Motor neuron (in vitro differentiated cells): ENCODE measurements around the gene PHLDA1. TPM values are rescaled to one million over a fixed set of nuclear protein-coding genes. Genes with fewer than 3 reads are reported as not detected.

Source experiments
- ATAC-seq, 8 experiments: fragments of 200-7000 bp; cut with Tn5 transposase; replicated peaks in 6 of 8; 2 replicates each; pipeline ENCODE4 v1.8.0; 2021; ENCODE audit warnings: mild to moderate bottlenecking in 8 of 8, moderate library complexity in 8 of 8
- H3K27ac ChIP-seq, 2 donors: fragments of 250-450 bp; sonication (Bioruptor Pico); 2 replicates each; pipeline ENCODE4 v1.9.0; 2021; ENCODE audit warnings: antibody characterized with exemption in 2 of 2, mild to moderate bottlenecking in 2 of 2, moderate library complexity in 1 of 2
- H3K4me1 ChIP-seq, 2 donors: fragments of 250-450 bp; sonication (Bioruptor Pico); replicated peaks in 1 of 2; 2 replicates each; pipeline ENCODE4 v1.6.1; 2021; ENCODE audit warnings: antibody characterized with exemption in 2 of 2, mild to moderate bottlenecking in 2 of 2, moderate library complexity in 1 of 2
- H3K4me3 ChIP-seq, 5 donors: fragments of 250-450 bp; sonication (Bioruptor Pico); 2 replicates each; pipeline ENCODE4 v1.9.0; 2021; ENCODE audit warnings: antibody characterized with exemption in 5 of 5, mild to moderate bottlenecking in 5 of 5, moderate library complexity in 4 of 5
- WGBS, 10 experiments: fragments of 450-650 bp; shearing (Covaris generic); methylation state at CpG; one replicate each; pipeline ENCODE4 v1.0.0; 2022; 5-methylcytosine and 5-hydroxymethylcytosine counted together
- in situ Hi-C, 9 experiments: fragments of 400-800 bp; cut with MboI; loops; one replicate each; pipeline ENCODE4 v1.15.0; 2021; ENCODE audit warnings: low sequenced_read_pairs in 9 of 9, low pct_unique_long_range_greater_than_20kb in 2 of 9; ENCODE audit not compliant: unreplicated experiment in 9 of 9
- total RNA-seq, 8 experiments: library from RNA; unstranded; fragments of 300-600 nt; gene quantifications; 2 replicates each; pipeline versions ENCODE4 v1.2.3 to v1.2.4, GENCODE V29; 2022

PHLDA1 gene
- total RNA-seq, 8 experiments from 2014 or later: 2.7 to 69.4 (median 16.5) TPM

DNA sequence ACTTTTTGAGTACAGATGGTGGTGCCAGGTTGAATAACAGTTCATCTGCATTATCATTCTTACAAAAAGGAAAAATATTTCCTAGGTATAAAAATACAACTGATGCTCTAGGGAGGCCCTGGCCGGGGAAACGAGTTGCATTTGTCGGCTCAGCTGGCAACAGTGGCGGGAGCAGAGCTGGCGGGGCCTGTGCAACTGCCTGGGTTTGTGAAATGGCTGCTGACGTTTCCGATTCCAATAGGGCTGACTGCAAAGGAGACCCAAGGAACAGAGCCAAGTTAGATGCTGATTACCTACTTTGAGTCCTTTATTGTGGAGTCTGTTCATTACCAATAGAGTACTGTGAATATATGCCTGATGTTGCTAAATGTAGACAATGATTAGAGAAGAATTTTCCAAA lies 25.8 kb upstream of the PHLDA1 start:
- Histone ChIP-seq H3K4me1 (no peaks in the 10 kb centered on the region), H3K4me3 (no peak overlapping the region), H3K27ac (no peak overlapping the region)
- no peak for ATAC-seq
- 93 to 100% (median 98%) methylated on average over 2 to 7 of the region's 7 CpGs; no CpG with 5 or more reads in 2 of the 10 experiments for WGBS, 10 experiments
- in situ Hi-C loops: loop anchor here in 2 of 9 experiments (25.0 kb wide), 2 partner anchors 280 to 405 kb away; partner anchors contain the start of gene BBS10 (in 1 of the 2)

DNA sequence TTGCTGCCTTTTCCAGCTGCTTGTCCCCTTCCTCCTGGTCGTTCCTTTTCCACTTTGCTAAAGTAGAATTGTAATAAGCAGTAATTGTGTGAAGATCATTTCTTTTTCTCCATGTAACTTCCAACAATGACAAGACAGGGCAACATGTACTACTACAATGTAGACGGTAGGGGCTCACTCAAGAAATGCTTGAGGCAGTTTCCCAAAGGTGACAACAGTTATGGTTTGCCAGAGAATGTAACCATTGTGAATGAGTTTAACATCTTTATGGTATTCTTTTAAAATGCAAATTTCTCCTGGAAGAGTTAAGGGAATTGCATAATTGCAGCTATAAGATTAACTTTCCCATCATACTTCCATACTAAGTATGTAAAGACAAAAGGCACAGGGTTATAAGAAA lies 23.8 kb upstream of the PHLDA1 start:
- no peak overlapping the region for H3K4me3 ChIP-seq
- H3K4me1 ChIP-seq: no peaks in the 10 kb centered on the region
- no peak overlapping the region for H3K27ac ChIP-seq
- in situ Hi-C loops: loop anchor here in 2 of 9 experiments (25.0 kb wide), 2 partner anchors 282 to 407 kb away; partner anchors contain the start of gene BBS10 (in 1 of the 2)
- peak in 2 of 8 experiments; percentile 23 to 87 for ATAC-seq
- 30 to 100% (median 57%) methylated on average over 1 to 2 of the region's 2 CpGs for WGBS, 10 experiments

DNA sequence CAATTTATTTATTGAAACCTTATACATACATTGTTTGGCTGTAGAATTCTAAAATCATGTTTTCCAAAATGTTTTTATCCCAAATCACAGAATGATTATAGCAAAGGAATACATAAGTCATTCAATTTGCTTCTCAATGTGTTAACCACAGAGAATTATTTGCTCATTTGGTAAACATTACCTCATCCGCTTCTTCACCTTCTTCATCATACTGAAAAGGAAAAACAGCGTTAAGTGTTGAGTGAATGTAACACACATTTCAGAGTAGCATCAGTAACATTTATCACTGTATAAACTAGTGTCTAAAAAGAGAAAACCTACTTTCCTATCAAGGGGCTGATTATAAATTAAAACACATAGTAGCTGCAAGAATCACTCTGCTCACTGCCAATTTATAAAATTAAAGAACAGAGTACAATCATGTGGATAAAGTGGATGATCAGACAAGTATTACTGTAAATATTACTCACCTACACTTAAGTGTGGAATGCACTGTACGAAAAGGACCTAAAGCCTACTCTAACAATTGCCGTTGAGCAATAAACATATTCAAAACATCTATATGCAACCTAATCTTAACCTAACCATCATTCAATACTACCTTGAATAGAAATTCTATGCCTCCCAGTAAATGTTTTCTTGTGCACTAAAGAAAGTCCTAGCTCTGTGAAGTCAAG lies 18.1 kb upstream of the PHLDA1 start:
- no peak for ATAC-seq
- Histone ChIP-seq H3K4me1 (no peaks in the 10 kb centered on the region), H3K27ac (no peak overlapping the region), H3K4me3 (no peak overlapping the region)
- in situ Hi-C loops: loop anchor here in 7 of 9 experiments (25.0 kb wide), 4 partner anchors 288 to 512 kb away; partner anchors contain the start of gene BBS10 (in 1 of the 7)
- 77 to 100% (median 94%) methylated on average over 1 to 4 of the region's 4 CpGs for WGBS, 10 experiments

DNA sequence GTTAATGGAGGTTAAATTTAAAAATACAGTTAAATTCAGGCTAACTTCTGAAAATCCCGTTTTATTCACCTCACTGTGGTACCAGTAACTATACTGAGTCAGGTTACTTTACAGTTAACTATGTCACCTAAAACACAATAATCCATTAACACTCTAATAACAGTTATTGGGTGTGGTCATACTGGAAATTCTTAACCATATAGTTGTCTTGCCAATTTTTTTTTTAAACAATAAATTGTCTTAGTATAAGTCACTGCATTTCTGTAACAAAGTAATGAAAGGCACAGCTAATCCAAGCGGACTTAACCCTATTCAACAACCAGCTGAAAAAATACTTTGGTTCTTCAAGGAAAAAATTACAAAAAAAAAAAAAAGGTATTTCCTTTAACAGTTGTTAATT lies 16.2 kb upstream of the PHLDA1 start:
- in situ Hi-C loops: loop anchor here in 6 of 9 experiments (25.0 kb wide), 2 partner anchors 485 to 510 kb away; no protein-coding TSS in a partner anchor
- peak in 1 of 8 experiments; percentile 21 for ATAC-seq
- WGBS, 10 experiments: 73 to 100% (median 95%) methylated on average over 1 to 2 of the region's 2 CpGs

DNA sequence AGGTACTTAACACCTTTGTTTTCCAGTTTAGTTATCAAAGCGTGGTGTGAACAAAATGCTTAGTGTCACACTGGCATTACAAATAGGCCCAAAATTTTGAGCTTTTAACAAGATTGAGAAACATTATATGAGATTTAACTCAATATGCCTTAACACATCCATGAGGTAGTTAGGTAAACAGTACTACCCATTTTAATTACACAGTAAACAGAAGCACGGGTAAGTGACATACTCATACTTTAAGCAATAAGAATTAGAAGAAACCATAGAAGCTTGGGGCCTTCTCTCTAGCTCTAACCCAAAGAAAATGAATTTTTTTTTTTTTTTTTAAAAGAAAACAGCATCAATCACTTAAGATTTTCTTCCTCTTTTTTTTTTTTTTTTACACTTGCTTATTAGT lies 15.5 kb upstream of the PHLDA1 start:
- no peak overlapping the region for H3K27ac ChIP-seq
- no peaks in the 10 kb centered on the region for H3K4me1 ChIP-seq
- ATAC-seq: no peak
- WGBS, 10 experiments: 71 to 100% (median 94%) methylated on average over 2 of the region's 2 CpGs; no CpG with 5 or more reads in 2 of the 10 experiments
- no peak overlapping the region for H3K4me3 ChIP-seq
- in situ Hi-C loops: loop anchor here in 6 of 9 experiments (25.0 kb wide), 2 partner anchors 485 to 510 kb away; no protein-coding TSS in a partner anchor

More for the DNA sequence above, 16.2 kb upstream of the PHLDA1 start:
- no peaks in the 10 kb centered on the region for H3K4me1 ChIP-seq
- H3K27ac ChIP-seq: no peak overlapping the region
- no peak overlapping the region for H3K4me3 ChIP-seq

DNA sequence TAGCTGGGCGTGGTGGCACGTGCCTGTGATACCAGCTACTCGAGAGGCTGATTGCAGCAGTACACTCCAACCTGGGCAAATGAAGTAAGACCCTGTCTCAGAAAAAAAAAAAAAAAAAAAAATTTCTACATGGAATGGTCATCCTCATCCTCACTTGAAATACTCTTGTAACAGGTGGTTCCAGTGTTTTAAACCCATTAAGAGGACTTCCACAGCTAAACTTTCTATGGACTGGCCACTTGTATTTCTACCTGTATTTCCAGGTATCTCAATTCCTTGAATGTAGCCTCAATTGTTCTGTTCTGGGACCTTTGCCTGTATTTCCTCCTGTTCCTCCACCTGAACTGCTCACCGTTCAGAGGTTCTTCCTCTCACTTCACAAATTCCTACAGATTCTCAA lies 11.8 kb upstream of the PHLDA1 start:
- no peaks in the 10 kb centered on the region for H3K4me1 ChIP-seq
- no peak overlapping the region for H3K4me3 ChIP-seq
- no peak overlapping the region for H3K27ac ChIP-seq
- no peak for ATAC-seq
- in situ Hi-C loops: loop anchor here in 6 of 9 experiments (25.0 kb wide), 2 partner anchors 481 to 506 kb away; no protein-coding TSS in a partner anchor
- 79 to 100% (median 96%) methylated on average over 1 to 4 of the region's 4 CpGs for WGBS, 10 experiments

DNA sequence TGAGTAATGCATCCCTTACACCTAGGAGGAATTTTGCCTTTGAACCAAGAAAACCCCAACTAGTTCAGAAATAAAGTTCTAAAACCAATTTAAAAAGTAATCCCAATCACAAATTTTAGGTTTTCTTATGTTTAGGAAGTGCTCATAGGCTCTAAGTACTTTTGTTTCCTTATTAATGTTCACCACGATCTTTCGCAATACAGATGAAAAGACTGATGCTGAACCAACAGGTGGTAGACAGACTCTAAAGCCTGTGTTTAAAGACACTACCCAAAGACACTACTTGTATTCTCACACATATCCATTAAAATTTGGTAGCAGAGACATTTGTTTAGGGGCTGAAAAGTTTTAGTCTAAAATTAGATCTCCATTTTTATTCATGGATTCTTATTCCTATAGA lies 10.6 kb upstream of the PHLDA1 start:
- in situ Hi-C loops: loop anchor here in 6 of 9 experiments (25.0 kb wide), 2 partner anchors 480 to 505 kb away; no protein-coding TSS in a partner anchor
- no peak for ATAC-seq
- 73 to 100% (median 95%) methylated on average over 1 to 2 of the region's 2 CpGs; no CpG with 5 or more reads in 1 of the 10 experiments for WGBS, 10 experiments
- Histone ChIP-seq H3K27ac (no peak overlapping the region), H3K4me3 (no peak overlapping the region), H3K4me1 (peaks cover 0 to 2% of the 10 kb centered on the region in 2 donors)

DNA sequence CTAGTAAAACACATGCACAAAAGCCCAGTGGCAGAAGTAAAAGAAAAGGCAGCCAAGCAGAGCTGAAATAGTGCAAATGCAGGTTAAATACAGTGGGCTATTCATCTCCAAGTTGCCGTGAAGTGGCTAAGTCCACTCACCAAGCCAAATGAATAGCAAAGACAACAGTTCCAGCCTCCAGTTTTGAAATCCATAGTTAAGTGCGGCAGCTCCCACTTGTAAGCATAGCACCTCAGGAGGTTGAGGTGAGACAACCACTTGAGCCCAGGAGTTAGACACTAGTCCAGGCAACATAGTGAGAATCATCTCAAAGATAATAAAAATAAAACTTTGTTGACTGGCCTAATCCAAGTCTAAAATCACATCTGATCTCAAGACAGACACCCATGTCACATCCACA lies 9.8 kb upstream of the PHLDA1 start:
- 60 to 100% (median 90%) methylated on average over 1 to 2 of the region's 2 CpGs; no CpG with 5 or more reads in 3 of the 10 experiments for WGBS, 10 experiments
- in situ Hi-C loops: loop anchor here in 6 of 9 experiments (25.0 kb wide), 2 partner anchors 479 to 504 kb away; no protein-coding TSS in a partner anchor
- no peak for ATAC-seq
- H3K4me1 ChIP-seq: peaks cover 0 to 2% of the 10 kb centered on the region in 2 donors
- H3K27ac ChIP-seq: no peak overlapping the region
- no peak overlapping the region for H3K4me3 ChIP-seq

DNA sequence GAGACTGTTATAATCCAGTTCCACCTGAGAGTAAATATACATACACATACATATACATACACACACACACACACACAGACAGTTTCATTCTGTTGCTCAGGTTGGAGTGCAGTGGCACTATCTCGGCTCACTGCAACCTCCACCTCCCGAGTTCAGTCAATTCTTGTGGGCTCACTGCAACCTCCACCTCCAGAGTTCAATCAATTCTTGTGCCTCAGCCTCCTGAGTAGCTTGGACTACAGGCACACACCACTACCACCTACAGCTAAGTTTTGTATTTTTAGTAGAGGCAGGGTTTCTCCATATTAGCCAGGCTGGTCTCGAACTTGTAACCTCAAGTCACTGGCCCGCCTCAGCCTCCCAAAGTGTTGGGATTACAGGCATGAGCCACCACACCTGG lies 8.9 kb upstream of the PHLDA1 start:
- in situ Hi-C loops: loop anchor here in 6 of 9 experiments (25.0 kb wide), 2 partner anchors 478 to 503 kb away; no protein-coding TSS in a partner anchor
- 94 to 100% (median 100%) methylated on average over 1 to 4 of the region's 4 CpGs; no CpG with 5 or more reads in 6 of the 10 experiments for WGBS, 10 experiments
- no peak for ATAC-seq
- Histone ChIP-seq H3K27ac (no peak overlapping the region), H3K4me3 (no peak overlapping the region), H3K4me1 (peaks cover 0 to 2% of the 10 kb centered on the region in 2 donors)

DNA sequence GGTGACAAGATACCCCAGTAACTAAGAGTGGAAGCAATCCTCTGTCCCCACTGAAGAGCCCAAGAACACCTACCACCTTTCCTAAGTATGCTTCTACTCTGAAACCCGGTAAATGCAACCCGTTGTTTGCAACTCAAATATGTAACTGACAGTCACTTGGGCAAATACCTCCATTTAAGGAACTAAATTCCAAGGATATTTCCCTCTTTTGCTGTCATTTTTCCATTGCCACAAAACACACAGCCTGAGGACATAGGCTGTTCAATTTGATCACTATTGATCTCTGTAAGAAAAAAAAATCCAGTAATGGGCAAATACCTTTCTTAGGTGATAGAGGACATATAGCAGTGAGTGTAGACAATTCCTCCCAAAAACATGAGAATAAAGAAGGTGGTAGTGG lies 6.6 kb upstream of the PHLDA1 start:
- no peak overlapping the region for H3K27ac ChIP-seq
- ATAC-seq: no peak
- H3K4me1 ChIP-seq: peaks cover 6% of the 10 kb centered on the region in 2 donors
- WGBS, 10 experiments: 25 to 100% (median 69%) methylated on average over 1 to 2 of the region's 2 CpGs; no CpG with 5 or more reads in 6 of the 10 experiments
- in situ Hi-C loops: loop anchor here (10.0 to 25.0 kb wide), 3 partner anchors 476 to 503 kb away; no protein-coding TSS in a partner anchor
- no peak overlapping the region for H3K4me3 ChIP-seq

DNA sequence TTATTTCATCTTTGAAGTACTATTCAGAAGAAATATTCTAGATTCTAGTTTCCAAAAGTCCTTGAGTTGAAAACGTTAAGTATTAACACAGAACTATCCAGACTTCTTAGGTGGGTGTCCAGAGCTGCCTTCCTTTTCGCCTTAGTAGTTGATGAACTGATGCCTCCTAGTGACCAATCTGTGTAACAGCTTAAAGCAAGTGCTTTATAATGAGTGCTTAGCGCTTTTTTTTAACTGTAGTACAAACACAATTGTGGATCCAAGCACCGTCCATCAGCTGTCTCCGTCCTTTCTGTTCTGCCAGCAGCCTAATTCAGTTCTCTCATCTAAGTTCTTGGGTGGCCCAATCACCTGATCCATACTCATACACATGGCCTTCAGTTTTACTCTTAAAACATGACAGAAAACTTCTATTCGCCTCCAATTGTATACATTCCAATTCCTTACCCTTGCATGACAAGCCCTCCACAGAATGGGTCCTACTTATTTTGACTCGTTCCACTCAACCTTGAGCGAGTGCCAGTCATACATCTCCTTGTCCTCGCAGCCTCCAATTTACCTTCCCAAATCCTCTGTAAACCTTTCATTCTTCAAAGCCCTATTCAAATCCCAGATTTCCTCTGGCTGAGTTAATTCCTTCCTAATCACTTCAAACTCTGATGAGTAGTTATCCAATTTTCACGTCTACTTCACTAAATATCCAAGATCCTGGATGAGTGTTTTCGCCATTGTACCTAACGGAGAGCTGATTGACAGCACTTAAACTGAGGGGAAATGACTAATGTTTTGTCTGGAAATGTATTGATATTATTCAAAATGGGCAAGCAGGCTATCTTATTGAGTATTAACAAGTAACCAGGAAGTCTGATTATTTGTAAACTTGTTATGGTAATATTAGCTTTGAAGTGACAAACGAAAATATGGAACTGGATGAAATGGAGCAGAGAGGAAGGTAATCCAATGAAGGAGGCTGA lies 5.8 kb upstream of the PHLDA1 start:
- H3K4me1 ChIP-seq: peaks cover 8 to 11% of the 10 kb centered on the region in 2 donors
- in situ Hi-C loops: loop anchor here (10.0 to 25.0 kb wide), 3 partner anchors 475 to 503 kb away; no protein-coding TSS in a partner anchor
- no peak overlapping the region for H3K4me3 ChIP-seq
- no peak overlapping the region for H3K27ac ChIP-seq
- peak; percentile 43 to 76 (median 64) for ATAC-seq
- WGBS, 10 experiments: 20 to 79% (median 48%) methylated on average over 1 to 12 of the region's 13 CpGs

DNA sequence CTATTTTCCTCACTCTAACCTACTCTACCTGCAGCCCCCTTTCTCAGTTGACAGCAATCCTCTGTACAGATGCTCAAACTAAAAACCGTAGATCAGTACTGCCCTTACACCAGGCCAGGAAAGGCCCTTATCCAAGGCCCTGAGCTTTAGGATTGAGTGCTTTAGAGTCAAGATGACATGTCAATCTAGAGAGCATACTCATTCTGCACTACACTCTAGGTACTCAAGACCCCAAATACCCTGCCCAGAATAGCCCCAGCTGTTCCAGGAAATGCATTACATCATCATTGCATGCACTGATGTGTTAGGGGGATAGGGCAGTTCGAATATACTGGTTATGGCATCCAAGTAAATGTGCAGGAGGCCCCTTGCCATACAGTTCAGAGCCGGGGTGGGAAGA lies 3.5 kb upstream of the PHLDA1 start:
- in situ Hi-C loops: loop anchor here (10.0 to 25.0 kb wide), 3 partner anchors 473 to 500 kb away; no protein-coding TSS in a partner anchor
- WGBS, 10 experiments: 60 to 100% (median 100%) methylated on average over 1 to 3 of the region's 3 CpGs; no CpG with 5 or more reads in 3 of the 10 experiments
- H3K4me1 ChIP-seq: peaks cover 10 to 11% of the 10 kb centered on the region in 2 donors
- H3K4me3 ChIP-seq: no peak overlapping the region
- H3K27ac ChIP-seq: no peak overlapping the region
- no peak for ATAC-seq
